Activated CD4-positive, alpha-beta T cell treated with anti-CD3 and anti-CD28 coated beads for 48 hours (primary cell): Measurements from ENCODE around the gene UTP25.
"Not testable (repeated sequence)": the region's sequence is repeated elsewhere in the genome, so short reads cannot be mapped to it uniquely, and the experiment has no call there.

Experiments
- DNase-seq: peaks from one replicate; pipeline ENCODE4 v3.0.0-alpha.2; 2020

Gene UTP25

DNA sequence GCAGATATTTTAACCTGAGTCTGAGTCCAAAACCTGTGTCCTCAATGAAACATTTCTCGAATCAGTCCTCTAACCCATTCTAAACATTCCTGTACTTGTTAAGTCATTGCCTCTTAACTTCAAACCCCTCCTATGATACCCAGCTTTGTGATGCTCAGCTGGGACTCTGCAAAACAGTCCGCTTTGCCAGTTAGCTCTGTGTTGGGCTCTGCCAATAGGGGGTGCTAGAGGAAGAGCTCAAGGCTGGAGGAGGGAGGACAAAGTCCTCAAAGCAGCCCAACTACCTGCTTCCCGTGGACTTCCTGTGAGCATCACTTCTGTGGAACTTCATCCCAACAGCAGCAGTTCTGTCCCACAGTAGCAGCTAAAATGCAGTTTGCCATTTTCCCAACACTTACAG, 72.2 kb downstream of the UTP25 start:
- DNase-seq: peak; percentile 50

DNA sequence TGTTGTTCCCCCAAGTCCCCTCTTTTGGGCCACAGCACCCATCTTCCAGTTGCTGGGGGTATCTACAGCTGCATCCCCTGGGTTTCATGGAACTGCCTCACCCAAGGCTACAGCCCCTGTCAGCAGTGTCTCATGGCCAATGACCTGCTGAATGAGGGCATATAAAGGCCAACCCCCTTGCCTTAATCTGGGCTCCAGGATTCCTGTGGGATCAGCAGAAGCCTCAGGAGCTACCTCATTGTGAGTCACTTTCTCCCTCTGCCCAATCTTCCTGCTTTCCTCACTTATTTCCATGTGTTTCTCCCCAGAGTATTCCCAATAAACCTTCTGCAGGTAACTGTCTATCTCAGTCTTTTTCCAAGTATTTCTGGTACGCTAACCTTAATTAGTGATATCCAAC, 73.0 kb downstream of the UTP25 start:
- DNase-seq: no peak

DNA sequence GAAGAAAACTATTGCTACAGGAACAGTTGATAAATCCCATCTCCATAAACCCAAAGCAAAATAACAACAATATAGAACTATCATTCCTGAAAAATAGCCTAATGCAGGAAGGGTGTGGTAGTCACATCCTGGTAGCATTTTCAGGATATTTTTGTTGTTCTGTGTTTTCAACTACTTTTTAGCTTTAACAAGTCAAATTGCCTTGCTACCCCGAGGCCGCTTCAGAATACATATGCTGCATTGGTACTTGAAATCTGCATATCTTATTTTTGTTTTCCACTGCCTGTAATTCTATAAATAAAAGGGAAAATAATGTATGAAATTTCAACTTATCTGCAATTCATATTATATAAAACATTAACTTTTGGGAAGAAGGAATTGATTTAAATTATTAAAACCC, 73.4 kb downstream of the UTP25 start:
- DNase-seq: no peak

DNA sequence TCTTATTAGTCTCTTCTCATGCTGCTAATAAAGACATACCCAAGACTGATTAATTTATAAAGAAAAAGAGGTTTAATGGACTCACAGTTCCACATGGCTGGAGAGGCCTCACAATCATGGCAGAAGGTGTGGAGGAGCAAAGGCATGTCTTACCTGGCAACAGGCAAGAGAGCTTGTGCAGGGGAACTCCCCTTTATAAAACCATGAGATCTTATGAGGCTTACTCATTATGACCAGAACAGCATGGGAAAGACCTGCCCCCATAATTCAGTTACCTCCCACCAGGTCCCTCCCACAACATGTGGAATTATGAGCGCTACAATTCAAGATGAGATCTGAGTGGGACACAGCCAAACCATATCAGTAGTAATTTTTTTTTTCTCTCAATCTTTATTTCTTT, 77.0 kb downstream of the UTP25 start:
- DNase-seq: not testable (repeated sequence)
